ENCODE results near the gene MOV10.

Gene MOV10

GRCh38 chr1:112674986-112675727, 698 bp downstream of the MOV10 start:
- DNase-seq (ENCODE audit: low read depth, low spot score), result no peak

- no peak for DNase-seq (ENCODE audit: low read depth, low spot score)
Measured at GRCh38 chr1:112675728-112676381, 1.4 kb downstream of the MOV10 start.

- no peak for DNase-seq (ENCODE audit: low read depth, low spot score)
Measured at GRCh38 chr1:112676543-112676942, 2.1 kb downstream of the MOV10 start.

GRCh38 chr1:112677501-112677900, 3.0 kb downstream of the MOV10 start:
- DNase-seq (ENCODE audit: low read depth, low spot score), result no peak

- DNase-seq (ENCODE audit: low read depth, low spot score), result no peak
Measured at GRCh38 chr1:112678605-112679004, 4.1 kb downstream of the MOV10 start.

- no peak for DNase-seq (ENCODE audit: low read depth, low spot score)
Measured at GRCh38 chr1:112685913-112686312, 11.5 kb downstream of the MOV10 start.

- DNase-seq (ENCODE audit: low read depth, low spot score), result no peak
Measured at GRCh38 chr1:112686417-112686816, 12.0 kb downstream of the MOV10 start.

GRCh38 chr1:112686835-112687234, 12.4 kb downstream of the MOV10 start:
- no peak for DNase-seq (ENCODE audit: low read depth, low spot score)

GRCh38 chr1:112687361-112687760, 12.9 kb downstream of the MOV10 start:
- no peak for DNase-seq (ENCODE audit: low read depth, low spot score)

GRCh38 chr1:112687785-112688496, 13.5 kb downstream of the MOV10 start:
- DNase-seq (ENCODE audit: low read depth, low spot score), result no peak

GRCh38 chr1:112688781-112689193, 14.3 kb downstream of the MOV10 start:
- DNase-seq (ENCODE audit: low read depth, low spot score), result no peak

GRCh38 chr1:112689196-112689841, 14.9 kb downstream of the MOV10 start:
- DNase-seq (ENCODE audit: low read depth, low spot score), result no peak

GRCh38 chr1:112689842-112690237, 15.4 kb downstream of the MOV10 start:
- no peak for DNase-seq (ENCODE audit: low read depth, low spot score)

- no peak for DNase-seq (ENCODE audit: low read depth, low spot score)
Measured at GRCh38 chr1:112692681-112693080, 18.2 kb downstream of the MOV10 start.

GRCh38 chr1:112693821-112694220, 19.4 kb downstream of the MOV10 start:
- DNase-seq (ENCODE audit: low read depth, low spot score), result no peak

- DNase-seq (ENCODE audit: low read depth, low spot score), result no peak
Measured at GRCh38 chr1:112694363-112694929, 20.0 kb downstream of the MOV10 start.

GRCh38 chr1:112695276-112695675, 20.8 kb downstream of the MOV10 start:
- DNase-seq (ENCODE audit: low read depth, low spot score), result no peak

- DNase-seq (ENCODE audit: low read depth, low spot score), result no peak
Measured at GRCh38 chr1:112696578-112697314, 22.3 kb downstream of the MOV10 start.

GRCh38 chr1:112697781-112698201, 23.3 kb downstream of the MOV10 start:
- DNase-seq (ENCODE audit: low read depth, low spot score), result no peak

- no peak for DNase-seq (ENCODE audit: low read depth, low spot score)
Measured at GRCh38 chr1:112698366-112699310, 24.2 kb downstream of the MOV10 start.
